EL (cell line): Measurements from ENCODE around the gene MAPK12.
"Not testable (repeated sequence)": the region's sequence is repeated elsewhere in the genome, so short reads cannot be mapped to it uniquely, and the experiment has no call there.

Source experiments
- DNase-seq: peaks from one replicate; pipeline ENCODE4 v3.0.0-alpha.2; 2016

MAPK12 gene

DNA sequence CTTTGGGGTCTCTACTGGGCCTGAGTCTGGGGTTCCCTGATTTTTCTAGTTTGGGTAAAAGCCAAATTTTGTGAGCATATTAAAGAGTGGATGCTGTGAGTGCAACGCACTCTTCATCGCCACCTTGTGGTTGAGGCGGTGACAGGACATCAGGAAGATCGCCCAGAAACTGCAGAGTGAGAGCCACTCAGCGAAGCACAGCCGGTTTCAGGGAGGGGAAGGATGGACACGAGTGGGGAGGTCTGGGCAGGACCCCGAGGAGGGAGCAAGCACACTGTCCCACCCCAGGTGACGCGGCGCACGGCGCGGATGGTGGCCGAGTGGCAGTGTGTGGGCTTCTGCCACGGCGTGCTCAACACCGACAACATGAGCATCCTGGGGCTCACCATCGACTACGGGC, 51.6 kb downstream of the MAPK12 start:
- peak; percentile 66 for DNase-seq

DNA sequence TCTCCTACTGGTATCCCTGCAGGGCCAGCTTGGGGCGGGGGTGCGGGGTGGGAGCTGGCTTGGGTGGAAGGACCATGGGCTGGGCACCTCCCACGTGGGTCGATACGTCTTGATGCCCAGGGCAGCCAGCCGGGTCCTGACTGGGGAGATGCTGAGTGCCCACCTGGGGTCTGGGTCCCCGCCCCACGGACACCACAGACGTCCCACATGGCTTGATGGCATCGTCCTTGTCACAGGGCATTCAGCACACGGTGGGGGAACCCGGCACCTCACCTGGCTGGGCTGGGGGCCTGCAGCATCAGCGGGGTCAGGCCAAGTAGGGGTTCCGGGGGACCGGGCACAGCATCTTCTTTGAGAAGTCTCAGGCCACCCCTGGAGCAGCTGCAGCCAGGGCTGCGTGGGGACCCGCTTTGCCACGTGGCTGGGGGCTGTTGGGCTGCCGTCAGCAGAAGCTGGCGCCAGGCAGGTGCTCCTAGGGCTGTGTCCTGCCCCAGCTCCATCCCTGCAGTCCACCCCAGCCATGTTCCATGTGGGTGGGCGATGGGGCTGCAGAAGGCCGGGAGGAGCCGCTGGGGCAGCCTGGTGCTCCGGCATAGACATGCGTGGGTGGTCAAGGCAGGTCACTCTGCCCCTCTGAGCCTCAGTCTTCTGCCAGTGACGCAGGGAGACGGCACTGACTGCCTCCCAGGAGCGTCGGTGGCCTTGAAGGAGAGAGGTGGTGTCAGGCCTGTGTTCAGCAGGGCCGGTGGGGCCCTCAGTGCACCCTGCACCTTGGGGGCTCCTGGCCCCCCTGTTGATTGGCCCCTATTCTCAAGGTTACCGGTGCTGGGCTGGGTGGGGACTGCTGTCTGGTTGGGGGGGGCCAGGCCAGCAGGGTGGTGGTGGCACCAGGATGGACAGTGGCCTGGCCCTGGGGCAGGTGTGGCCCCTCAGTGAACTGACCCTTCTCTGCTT, 52.3 kb downstream of the MAPK12 start:
- DNase-seq: no peak

DNA sequence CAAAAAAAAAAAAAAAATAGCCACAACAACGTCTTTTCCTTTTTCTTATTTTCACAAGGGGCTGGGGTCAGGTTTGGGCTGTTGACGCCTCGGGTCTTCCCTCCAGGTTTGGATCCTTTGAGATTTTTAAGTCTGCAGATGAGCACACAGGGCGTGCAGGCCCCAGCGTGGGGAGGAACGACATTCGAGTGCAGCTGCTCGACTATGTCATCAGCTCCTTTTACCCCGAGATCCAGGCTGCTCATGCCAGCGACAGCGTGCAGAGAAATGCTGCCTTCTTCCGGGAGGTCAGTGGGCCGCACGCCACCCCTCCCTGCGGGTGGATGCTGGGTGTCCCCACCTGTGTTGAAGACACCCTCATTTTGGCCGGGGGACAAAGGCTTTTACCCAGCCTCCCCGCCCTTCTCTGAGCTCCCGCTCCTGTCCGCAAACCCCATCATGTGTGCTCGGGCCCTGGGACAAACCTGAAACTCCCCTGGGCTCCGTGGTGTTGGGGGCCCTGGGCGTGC, 53.0 kb downstream of the MAPK12 start:
- DNase-seq: no peak

DNA sequence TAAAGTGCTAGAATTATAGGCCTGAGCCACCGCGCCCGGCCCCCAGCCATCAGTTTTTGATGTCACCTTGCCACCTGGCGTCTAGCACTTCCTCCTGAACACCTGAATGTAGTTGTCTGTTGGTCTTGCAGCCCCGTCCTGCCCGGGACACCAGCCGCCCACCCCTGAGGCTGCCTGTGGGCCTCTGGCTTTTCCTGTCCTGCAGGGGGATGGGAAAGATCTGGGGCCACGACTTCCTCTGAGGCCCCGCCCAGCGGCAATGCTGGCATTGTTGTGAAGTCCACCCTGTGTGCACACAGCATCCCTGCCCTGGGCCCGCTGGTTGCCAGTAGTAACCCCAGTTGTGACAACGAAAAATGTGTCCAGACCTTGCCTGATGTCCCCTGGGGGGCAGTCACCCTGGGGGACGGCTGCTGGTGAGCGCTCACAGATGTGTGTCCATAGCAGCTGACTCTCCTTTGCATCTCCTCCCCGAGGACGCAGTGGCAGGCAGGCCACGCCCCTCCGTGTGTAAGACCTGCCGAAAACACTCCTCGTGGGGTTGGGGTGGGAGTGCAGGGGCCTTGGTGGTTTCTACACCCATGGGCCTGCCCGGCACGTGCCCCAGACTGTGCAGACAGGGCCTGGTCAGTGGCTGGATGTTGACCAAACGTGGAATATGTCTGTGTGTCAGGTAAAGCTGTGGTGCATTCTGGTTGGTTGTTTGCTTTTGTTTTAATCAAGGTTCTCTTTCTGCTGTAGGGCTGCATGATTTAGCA, 53.9 kb downstream of the MAPK12 start:
- no peak for DNase-seq

DNA sequence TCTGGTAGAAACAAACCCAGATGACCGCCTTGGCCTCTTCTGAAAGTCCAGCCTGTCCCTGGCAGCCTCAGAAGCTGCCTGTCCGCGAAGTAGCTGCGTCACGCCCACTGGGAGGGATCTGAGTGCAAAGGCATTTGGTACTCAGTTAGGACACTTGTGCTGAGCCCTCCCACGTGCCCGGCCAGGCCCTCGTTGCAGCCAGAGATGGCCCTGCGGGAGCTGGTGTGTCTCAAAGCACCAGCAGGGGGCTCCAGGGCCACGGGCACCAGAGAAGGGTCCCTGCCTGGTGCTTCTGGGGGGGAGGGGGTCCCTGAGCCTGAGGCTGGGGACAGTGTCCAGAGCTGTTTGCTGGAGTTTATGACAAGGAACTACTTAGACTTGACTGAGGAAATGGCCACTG, 54.9 kb downstream of the MAPK12 start:
- DNase-seq: peak; percentile 54

DNA sequence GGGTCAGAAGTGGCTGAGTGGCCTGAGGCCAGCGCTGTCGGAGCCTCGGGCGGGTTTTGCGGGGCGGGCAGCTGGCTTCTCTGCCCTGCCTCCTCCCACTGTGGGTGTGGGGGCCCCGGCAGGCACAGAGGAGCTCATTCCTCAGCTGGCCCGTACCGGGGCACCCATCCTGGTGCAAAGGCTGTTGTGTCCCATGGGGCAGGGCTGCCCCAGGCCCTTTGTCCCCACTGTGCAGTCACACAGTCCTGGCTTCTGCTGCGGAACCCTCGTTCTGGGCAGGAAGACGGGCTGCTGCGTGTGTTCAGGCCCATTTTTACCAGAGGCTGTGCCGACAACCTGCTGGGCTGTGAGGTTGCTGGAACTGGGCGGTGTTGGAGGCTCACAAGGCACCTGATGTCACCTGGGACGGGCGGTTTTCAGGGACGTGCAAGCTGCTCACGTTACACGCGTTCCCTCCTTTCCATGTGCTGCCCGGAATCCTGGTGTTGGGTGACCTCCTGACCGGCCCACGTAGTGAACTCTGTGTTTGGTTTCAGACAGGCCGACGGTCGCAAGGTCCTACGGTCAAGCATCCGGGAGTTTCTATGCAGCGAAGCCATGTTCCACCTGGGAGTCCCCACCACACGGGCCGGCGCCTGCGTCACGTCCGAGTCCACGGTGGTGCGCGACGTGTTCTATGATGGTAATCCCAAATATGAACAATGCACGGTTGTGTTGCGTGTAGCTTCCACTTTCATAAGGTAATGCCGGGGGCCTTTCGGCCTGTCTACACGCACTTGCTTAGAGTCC, 55.5 kb downstream of the MAPK12 start:
- no peak for DNase-seq

DNA sequence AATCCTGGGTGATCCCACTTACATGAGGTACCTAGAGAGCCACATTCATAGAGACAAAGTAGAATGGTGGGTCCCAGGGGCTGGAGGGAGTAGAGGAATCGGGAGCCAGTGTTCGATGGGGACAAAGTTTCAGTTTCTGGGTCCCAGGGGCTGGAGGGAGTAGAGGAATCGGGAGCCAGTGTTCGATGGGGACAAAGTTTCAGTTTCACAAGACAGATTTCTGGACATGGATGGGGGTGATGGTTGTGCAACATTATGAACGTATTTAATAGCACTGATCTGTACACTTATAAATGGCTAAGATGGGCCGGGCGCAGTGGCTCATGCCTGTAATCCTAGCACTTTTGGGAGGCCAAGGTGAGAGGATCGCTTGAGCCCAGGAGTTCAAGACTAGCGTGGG, 56.5 kb downstream of the MAPK12 start:
- DNase-seq: not testable (repeated sequence)

DNA sequence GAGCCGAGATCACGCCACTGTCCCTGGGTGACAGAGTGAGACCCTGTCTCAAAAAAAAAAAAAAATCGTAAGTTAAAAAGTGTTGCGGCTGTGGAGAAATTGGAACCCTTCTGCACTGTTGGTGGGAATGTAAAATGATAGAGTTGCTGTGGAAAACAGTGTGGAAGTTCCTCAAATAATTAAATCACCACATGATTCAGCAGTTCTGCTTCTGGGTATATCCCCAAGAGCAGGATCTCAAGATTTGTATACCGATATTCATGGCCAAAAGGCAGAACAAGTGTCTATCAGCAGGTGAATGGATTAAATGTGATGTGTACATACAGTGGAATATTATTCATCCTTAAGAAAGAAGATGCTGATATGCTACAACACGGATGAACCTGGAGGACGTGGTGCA, 56.9 kb downstream of the MAPK12 start:
- no peak for DNase-seq

DNA sequence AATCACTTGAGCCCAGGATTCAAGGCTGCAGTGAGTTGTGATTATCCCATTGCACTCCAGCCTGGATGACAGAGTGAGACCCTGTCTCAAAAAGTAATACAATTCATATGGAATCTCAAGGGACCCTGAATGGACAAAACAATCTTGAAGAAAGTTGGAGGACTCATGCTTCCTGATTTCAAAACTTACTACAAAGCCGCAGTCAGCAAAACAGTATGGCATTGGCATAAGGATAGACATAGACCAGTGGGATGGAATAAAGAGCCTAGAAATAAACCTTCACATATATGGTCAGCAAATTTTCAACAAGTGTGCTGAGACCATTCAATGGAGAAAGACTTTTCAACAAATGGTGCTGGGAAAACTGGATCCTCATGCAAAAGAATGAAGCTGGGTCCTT, 58.2 kb downstream of the MAPK12 start:
- DNase-seq: no peak
